Thyroid gland (tissue), 4 donors: ENCODE results near the gene CHMP2A. TPM values are rescaled to one million over a fixed set of nuclear protein-coding genes. Genes with fewer than 3 reads are reported as not detected.

ENCODE experiments used
- DNase-seq, 2 donors: peaks; one replicate each; pipeline ENCODE4 v3.0.0-alpha.2; 2019
- H3K27ac ChIP-seq, 3 donors: fragments of 200-600 bp; sonication (generic); 1 replicate in 2 of 3; 2 replicates in 1 of 3; pipeline ENCODE4 v1.5.1; 2016 to 2019; ENCODE audit warnings: mild to moderate bottlenecking in 1 of 3, moderate library complexity in 1 of 3
- H3K27me3 ChIP-seq: fragments of 200-600 bp; sonication (generic); one replicate; pipeline ENCODE4 v1.5.1; 2019
- H3K36me3 ChIP-seq, 2 donors: fragments of 200-600 bp; sonication (generic); one replicate each; pipeline ENCODE4 v1.5.1; 2016 to 2019
- H3K4me1 ChIP-seq, 2 donors: fragments of 200-600 bp; sonication (generic); one replicate each; pipeline ENCODE4 v1.5.1; 2017 to 2019
- H3K4me3 ChIP-seq, 3 donors: fragments of 200-600 bp; sonication (generic); replicated peaks in 1 of 3; 1 replicate in 2 of 3; 2 replicates in 1 of 3; pipeline ENCODE4 v1.5.1; 2016; ENCODE audit warnings: mild to moderate bottlenecking in 1 of 3
- H3K9me3 ChIP-seq: fragments of 200-600 bp; sonication (generic); one replicate; pipeline ENCODE4 v1.5.1; 2017
- POLR2A ChIP-seq, 2 donors: fragments of 450-650 bp; IDR thresholded peaks; one replicate each; pipeline ENCODE4 v1.6.1; 2017; ENCODE audit warnings: antibody characterized with exemption in 2 of 2, mild to moderate bottlenecking in 2 of 2, moderate library complexity in 1 of 2
- WGBS, 2 donors: methylation state at CpG; one replicate each; pipeline ENCODE4 v1.1.5; 2017; 5-methylcytosine and 5-hydroxymethylcytosine counted together
- intact Hi-C: fragments of 100-400 bp; cut with DNase I; formaldehyde crosslinking; loops from one replicate; pipeline ENCODE4 v1.15.1; 2023
- total RNA-seq, 4 donors: library from RNA; depleted of rRNA; stranded (reverse); fragments of >200 nt; gene quantifications; one replicate each; pipeline ENCODE4 v1.2.3, GENCODE V29; 2016
- TF ChIP-seq, protein P1 (sequence below), 6 experiments: fragments of 200-600 bp in 3 of 6; fragments of 450-650 bp in 3 of 6; sonication (generic) in 3 of 6; IDR thresholded peaks; one replicate each; pipeline ENCODE4 v1.5.1; 2016 to 2019; ENCODE audit warnings: antibody characterized with exemption in 6 of 6, mild to moderate bottlenecking in 2 of 6, inconsistent platforms in 1 of 6, moderate library complexity in 1 of 6

Gene CHMP2A
- total RNA-seq, 4 donors from 2014 or later = 123 to 155 (median 148) TPM

DNA sequence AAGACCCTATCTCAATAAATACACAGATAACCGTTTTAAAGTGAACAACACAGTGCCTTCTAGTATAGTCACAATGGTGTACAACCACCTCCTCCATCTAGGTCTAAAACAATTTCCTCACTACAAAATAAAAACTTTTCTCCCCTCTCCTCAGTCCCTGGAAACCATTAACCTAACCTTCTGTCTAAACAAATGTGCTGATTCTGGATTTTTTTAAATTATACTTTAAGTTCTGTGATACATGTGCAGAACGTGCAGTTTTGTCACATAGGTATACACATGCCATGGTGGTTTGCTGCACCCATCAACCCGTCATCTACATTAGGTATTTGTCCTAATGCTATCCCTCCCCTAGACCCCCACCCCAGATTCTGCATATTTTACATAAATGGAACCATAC, 25.5 kb downstream of the CHMP2A start:
- WGBS, 2 donors = 78 to 83% methylated on average over 3 of the region's 3 CpGs
- no peak for DNase-seq
- Histone ChIP-seq H3K27ac (no peak overlapping the region), H3K9me3 (no peaks in the 10 kb centered on the region), H3K4me1 (no peaks in the 10 kb centered on the region), H3K4me3 (no peak overlapping the region), H3K27me3 (no peaks in the 10 kb centered on the region), H3K36me3 (no peaks in the 10 kb centered on the region)
- no peak for TF ChIP-seq POLR2A (IDR thresholded peaks at IDR 0.05)
- TF ChIP-seq, protein P1, sequence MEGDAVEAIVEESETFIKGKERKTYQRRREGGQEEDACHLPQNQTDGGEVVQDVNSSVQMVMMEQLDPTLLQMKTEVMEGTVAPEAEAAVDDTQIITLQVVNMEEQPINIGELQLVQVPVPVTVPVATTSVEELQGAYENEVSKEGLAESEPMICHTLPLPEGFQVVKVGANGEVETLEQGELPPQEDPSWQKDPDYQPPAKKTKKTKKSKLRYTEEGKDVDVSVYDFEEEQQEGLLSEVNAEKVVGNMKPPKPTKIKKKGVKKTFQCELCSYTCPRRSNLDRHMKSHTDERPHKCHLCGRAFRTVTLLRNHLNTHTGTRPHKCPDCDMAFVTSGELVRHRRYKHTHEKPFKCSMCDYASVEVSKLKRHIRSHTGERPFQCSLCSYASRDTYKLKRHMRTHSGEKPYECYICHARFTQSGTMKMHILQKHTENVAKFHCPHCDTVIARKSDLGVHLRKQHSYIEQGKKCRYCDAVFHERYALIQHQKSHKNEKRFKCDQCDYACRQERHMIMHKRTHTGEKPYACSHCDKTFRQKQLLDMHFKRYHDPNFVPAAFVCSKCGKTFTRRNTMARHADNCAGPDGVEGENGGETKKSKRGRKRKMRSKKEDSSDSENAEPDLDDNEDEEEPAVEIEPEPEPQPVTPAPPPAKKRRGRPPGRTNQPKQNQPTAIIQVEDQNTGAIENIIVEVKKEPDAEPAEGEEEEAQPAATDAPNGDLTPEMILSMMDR (IDR thresholded peaks at IDR 0.05) = no peak
- intact Hi-C loops = no loop called here

GRCh38 chr19:58522709-58523108, 32.2 kb downstream of the CHMP2A start:
- intact Hi-C loops = no loop called here
- no peak overlapping the region for H3K4me3 ChIP-seq
- H3K9me3 ChIP-seq = no peaks in the 10 kb centered on the region
- peaks cover 17 to 18% of the 10 kb centered on the region in 2 donors for H3K4me1 ChIP-seq
- H3K27me3 ChIP-seq = no peaks in the 10 kb centered on the region
- no peaks in the 10 kb centered on the region for H3K36me3 ChIP-seq
- no peak for DNase-seq
- no peak overlapping the region for H3K27ac ChIP-seq
- TF ChIP-seq POLR2A (IDR thresholded peaks at IDR 0.05) = no peak
- TF ChIP-seq, protein P1 (IDR thresholded peaks at IDR 0.05) = no peak
- WGBS, 2 donors = 76 to 78% methylated on average over 3 of the region's 3 CpGs

- no peak for TF ChIP-seq POLR2A (IDR thresholded peaks at IDR 0.05)
- TF ChIP-seq, protein P1 (IDR thresholded peaks at IDR 0.05) = no peak
- 74 to 80% methylated on average over 4 of the region's 4 CpGs for WGBS, 2 donors
- Histone ChIP-seq H3K9me3 (no peaks in the 10 kb centered on the region), H3K36me3 (peaks cover 5 to 7% of the 10 kb centered on the region in 2 donors), H3K27ac (no peak overlapping the region), H3K27me3 (no peaks in the 10 kb centered on the region), H3K4me1 (peaks cover 19 to 23% of the 10 kb centered on the region in 2 donors), H3K4me3 (no peak overlapping the region)
- intact Hi-C loops = no loop called here
- no peak for DNase-seq
Measured at GRCh38 chr19:58521651-58522050, 33.3 kb downstream of the CHMP2A start.

DNA sequence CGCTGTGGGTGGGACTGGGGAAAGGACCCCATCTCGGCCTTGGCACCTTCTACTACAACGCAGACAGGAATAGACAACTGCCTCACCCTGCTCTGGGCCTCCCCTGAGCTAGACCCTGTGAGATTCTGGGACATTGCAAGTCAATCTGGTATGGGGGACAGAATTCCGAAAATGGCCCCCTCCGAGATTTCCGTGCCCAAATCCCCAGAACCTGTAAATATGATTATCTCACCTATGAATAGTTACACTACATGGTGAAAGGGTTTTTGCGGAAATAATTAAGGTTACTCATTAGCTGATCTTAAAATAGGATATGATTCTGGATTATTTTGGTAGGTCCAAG, 34.7 kb downstream of the CHMP2A start:
- Histone ChIP-seq H3K36me3 (peaks cover 14 to 15% of the 10 kb centered on the region in 2 donors), H3K4me3 (peak overlapping the region; percentile 28 to 83 (median 56)), H3K4me1 (peaks cover 19 to 23% of the 10 kb centered on the region in 2 donors), H3K27me3 (no peaks in the 10 kb centered on the region), H3K9me3 (no peaks in the 10 kb centered on the region), H3K27ac (peak overlapping the region; percentile 80 to 97 (median 86))
- 7 to 27% methylated on average over 4 to 7 of the region's 7 CpGs for WGBS, 2 donors
- TF ChIP-seq, protein P1 (IDR thresholded peaks at IDR 0.05) = no peak
- no peak for TF ChIP-seq POLR2A (IDR thresholded peaks at IDR 0.05)
- no peak for DNase-seq
- intact Hi-C loops = no loop called here

DNA sequence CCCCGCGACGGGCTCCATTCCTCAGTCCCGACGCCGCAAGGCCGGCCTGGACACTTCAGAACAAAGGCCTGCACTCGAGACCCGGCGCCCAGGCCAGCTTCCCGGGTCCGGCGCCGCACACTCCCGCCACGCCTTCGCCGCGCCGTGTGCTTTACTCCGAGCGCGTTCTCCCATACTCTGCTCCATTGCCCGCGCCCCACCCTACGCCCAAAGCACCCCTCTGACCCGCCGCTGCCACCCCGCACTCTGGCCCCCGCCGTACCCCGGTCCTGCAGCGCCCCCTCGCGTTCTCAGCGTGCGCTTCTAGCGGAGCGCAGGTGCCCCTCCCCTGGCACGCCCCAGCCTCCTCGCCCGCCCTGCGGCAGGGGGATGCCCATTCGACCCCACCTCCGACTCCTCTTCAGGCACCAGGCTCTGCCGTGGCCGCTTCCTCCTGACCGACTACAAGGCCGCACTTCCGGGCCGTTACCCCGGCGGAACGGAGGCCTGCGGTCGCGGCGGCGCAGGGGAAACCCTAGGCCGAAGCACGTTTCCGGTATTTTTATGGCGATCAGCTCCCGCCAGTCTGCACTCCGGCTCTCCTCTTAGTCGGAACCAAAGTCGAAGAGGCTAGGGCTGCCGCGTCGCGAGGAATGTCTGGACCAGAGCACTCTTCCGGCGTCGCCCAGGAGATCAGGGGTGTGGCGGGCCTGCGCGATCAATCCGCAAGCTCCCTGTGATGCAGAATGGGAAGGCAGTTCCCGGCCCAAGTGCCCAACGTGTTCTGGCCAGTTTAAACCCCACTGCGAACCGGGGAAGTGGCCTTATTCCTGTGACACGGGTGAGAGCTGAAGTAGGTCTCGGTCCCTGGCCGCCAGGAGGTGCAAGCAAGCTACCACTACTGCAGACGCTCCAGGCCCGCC, 35.3 kb downstream of the CHMP2A start, which contains the start of gene ZBTB45:
ZBTB45 (minus strand) TSS at position 456 of the 902 bp plus-strand sequence. CDS start 2,137 bp downstream, outside the sequence.
- TF ChIP-seq, protein P1 (IDR thresholded peaks at IDR 0.05) = peak in 5 of 6 experiments; percentile 50 to 89 (median 65)
- TF ChIP-seq POLR2A (IDR thresholded peaks at IDR 0.05) = peak in 1 of 2 donors; percentile 68
- peak within 1 kb of the TSS; percentile 56 to 83 (median 67) for H3K4me3 ChIP-seq
- intact Hi-C loops = no loop called here
- H3K9me3 ChIP-seq = no peaks in the 10 kb centered on the region
- DNase-seq = peak; percentile 92 to 93
- WGBS, 2 donors = 1% methylated on average over 36 to 45 of the region's 87 CpGs
- peaks cover 19 to 28% of the 10 kb centered on the region in 2 donors for H3K4me1 ChIP-seq
- H3K27me3 ChIP-seq = no peaks in the 10 kb centered on the region
- H3K27ac ChIP-seq = peak within 1 kb of the TSS; percentile 80 to 97 (median 86)
- H3K36me3 ChIP-seq = peaks cover 14 to 15% of the 10 kb centered on the region in 2 donors
